Suprapubic skin (tissue), 4 donors: ENCODE data around the gene C1QTNF7. TPM values are rescaled to one million over a fixed set of nuclear protein-coding genes. Genes with fewer than 3 reads are reported as not detected.

Experiments used
- DNase-seq, 2 donors: peaks; one replicate each; pipeline ENCODE4 v3.0.0-alpha.2; 2019; ENCODE audit warnings: low spot score in 2 of 2
- H3K27ac ChIP-seq: fragments of 200-600 bp; sonication (generic); one replicate; pipeline ENCODE4 v1.5.1; 2019
- H3K27me3 ChIP-seq: fragments of 200-600 bp; sonication (generic); one replicate; pipeline ENCODE4 v1.5.1; 2019
- H3K36me3 ChIP-seq: fragments of 200-600 bp; sonication (generic); one replicate; pipeline ENCODE4 v1.5.1; 2019
- H3K4me1 ChIP-seq: fragments of 200-600 bp; sonication (generic); one replicate; pipeline ENCODE4 v1.5.1; 2019
- H3K4me3 ChIP-seq: fragments of 200-600 bp; sonication (generic); one replicate; pipeline ENCODE4 v1.5.1; 2019; ENCODE audit warnings: mild to moderate bottlenecking
- H3K9me3 ChIP-seq: fragments of 200-600 bp; sonication (generic); one replicate; pipeline ENCODE4 v1.5.1; 2019
- CTCF ChIP-seq, 2 donors: fragments of 200-600 bp in 1 of 2; fragments of 450-650 bp in 1 of 2; sonication (generic) in 1 of 2; IDR thresholded peaks; one replicate each; pipeline ENCODE4 v1.5.1; 2016 to 2019; ENCODE audit warnings: antibody characterized with exemption in 2 of 2, mild to moderate bottlenecking in 1 of 2, moderate library complexity in 1 of 2
- EP300 ChIP-seq: sonication (generic); formaldehyde crosslinking; IDR thresholded peaks from one replicate; pipeline ENCODE4 v1.6.1; 2017; ENCODE audit warnings: antibody characterized with exemption
- POLR2A ChIP-seq, 2 donors: fragments of 450-650 bp; IDR thresholded peaks; one replicate each; pipeline ENCODE4 v1.6.1; 2017; ENCODE audit warnings: antibody characterized with exemption in 2 of 2, mild to moderate bottlenecking in 2 of 2, moderate library complexity in 2 of 2
- POLR2AphosphoS5 ChIP-seq, 3 donors: sonication (generic); formaldehyde crosslinking; IDR thresholded peaks; one replicate each; pipeline ENCODE4 v1.6.1; 2017; ENCODE audit warnings: antibody characterized with exemption in 3 of 3
- WGBS: methylation state at CpG from one replicate; pipeline ENCODE4 v1.1.5; 2018; 5-methylcytosine and 5-hydroxymethylcytosine counted together
- total RNA-seq, 4 donors: library from RNA; depleted of rRNA; stranded (reverse); fragments of >200 nt; gene quantifications; one replicate each; pipeline ENCODE4 v1.1.0, GENCODE V29; 2016

C1QTNF7 gene
- total RNA-seq, 4 donors from 2014 or later = 0.80 to 6.5 (median 3.3) TPM

DNA sequence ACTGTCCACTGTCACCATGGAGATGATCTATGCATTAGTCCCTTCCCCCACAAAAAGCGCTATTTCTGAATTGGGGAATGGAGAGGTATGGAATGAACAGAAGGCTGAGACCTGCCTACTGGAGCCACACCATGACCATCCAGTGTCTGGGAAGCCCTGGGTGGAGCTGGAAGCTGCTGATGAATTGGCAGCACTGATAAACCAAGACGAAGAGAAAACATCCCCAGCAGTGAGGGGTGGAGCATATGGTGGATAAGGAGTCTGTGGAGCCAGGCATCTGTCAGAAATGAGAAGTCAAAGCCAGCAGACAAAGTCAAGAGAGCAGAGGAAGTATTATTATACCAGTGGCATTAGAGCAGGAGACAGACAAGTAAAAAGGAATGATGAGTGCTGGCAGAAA, 55.0 kb downstream of the C1QTNF7 start:
- DNase-seq = no peak
- Histone ChIP-seq H3K9me3 (peaks cover 3% of the 10 kb centered on the region), H3K27ac (no peak overlapping the region), H3K27me3 (no peaks in the 10 kb centered on the region), H3K36me3 (no peaks in the 10 kb centered on the region), H3K4me3 (no peak overlapping the region), H3K4me1 (peaks cover 18% of the 10 kb centered on the region)
- TF ChIP-seq POLR2AphosphoS5 (IDR thresholded peaks at IDR 0.05) = no peak
- no peak for TF ChIP-seq EP300
- no peak for TF ChIP-seq POLR2A (IDR thresholded peaks at IDR 0.05)
- TF ChIP-seq CTCF (IDR thresholded peaks at IDR 0.05) = no peak
- 54% methylated on average over 2 of the region's 2 CpGs for WGBS

DNA sequence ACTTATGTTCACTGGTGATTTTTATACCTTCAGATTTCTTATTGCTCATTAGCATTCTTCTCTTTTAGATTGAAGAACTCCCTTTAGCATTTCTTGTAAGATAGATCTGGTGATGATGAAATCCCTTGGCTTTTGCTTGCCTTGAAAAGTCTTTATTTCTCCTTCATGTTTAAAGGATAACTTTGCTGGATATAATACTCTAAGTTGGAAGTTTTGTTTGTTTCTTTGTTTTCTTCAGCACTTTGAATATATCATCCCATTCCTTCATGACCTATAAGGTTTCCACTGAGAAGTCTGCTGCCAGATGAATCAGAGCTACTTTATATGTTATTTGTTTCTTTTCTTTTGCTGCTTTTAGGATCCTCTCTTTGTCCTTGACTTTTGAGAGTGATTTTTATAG, 60.3 kb downstream of the C1QTNF7 start:
- Histone ChIP-seq H3K4me1 (peaks cover 3% of the 10 kb centered on the region), H3K27ac (no peak overlapping the region), H3K4me3 (no peak overlapping the region), H3K9me3 (peaks cover 11% of the 10 kb centered on the region), H3K27me3 (no peaks in the 10 kb centered on the region), H3K36me3 (no peaks in the 10 kb centered on the region)
- no peak for TF ChIP-seq EP300
- no peak for TF ChIP-seq CTCF (IDR thresholded peaks at IDR 0.05)
- no peak for TF ChIP-seq POLR2A (IDR thresholded peaks at IDR 0.05)
- TF ChIP-seq POLR2AphosphoS5 (IDR thresholded peaks at IDR 0.05) = no peak
- DNase-seq = no peak

DNA sequence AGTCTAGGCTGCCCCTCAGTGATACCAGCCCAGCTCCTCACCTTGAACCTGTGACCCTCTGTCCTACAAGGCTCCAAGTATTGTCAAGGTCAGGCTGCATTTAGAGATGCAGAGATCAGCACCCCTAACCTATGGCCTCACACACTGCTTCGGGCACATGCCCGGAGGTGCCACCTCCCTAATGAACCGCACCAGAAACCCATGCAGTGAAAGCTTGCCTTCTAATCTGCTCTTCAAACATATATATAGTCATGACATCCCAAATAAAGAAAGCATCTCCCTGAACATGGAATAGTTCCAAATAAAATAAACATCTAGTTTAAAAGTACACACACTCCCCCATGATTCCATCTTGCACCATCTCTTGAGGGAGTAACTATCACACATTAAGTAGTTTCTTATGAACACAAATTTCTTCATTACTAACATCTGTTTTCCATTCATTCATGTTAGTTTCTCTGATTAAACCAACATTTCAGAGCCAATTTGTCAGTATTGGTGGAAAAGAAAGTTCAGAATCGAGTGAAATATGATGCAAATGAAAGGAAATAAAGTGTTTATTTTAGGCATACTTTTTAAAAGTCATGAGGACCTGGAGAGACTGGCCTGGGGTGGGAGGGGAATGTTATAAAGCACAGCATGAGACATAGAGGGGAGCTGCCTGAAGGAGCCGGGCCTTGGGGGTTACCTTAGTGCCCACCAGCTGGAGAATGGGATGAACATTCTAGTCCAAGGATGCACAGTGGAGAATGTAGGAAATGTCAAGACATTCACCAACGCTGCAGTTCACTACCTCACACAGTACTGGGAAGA, 61.0 kb downstream of the C1QTNF7 start:
- Histone ChIP-seq H3K9me3 (peaks cover 11% of the 10 kb centered on the region), H3K4me1 (peaks cover 3% of the 10 kb centered on the region), H3K27me3 (no peaks in the 10 kb centered on the region), H3K27ac (peak overlapping the region; percentile 74), H3K36me3 (no peaks in the 10 kb centered on the region), H3K4me3 (no peak overlapping the region)
- 81% methylated on average over 6 of the region's 6 CpGs for WGBS
- DNase-seq = no peak
- TF ChIP-seq POLR2AphosphoS5 (IDR thresholded peaks at IDR 0.05) (no peak), EP300 (no peak), CTCF (IDR thresholded peaks at IDR 0.05) (no peak), POLR2A (IDR thresholded peaks at IDR 0.05) (no peak)

DNA sequence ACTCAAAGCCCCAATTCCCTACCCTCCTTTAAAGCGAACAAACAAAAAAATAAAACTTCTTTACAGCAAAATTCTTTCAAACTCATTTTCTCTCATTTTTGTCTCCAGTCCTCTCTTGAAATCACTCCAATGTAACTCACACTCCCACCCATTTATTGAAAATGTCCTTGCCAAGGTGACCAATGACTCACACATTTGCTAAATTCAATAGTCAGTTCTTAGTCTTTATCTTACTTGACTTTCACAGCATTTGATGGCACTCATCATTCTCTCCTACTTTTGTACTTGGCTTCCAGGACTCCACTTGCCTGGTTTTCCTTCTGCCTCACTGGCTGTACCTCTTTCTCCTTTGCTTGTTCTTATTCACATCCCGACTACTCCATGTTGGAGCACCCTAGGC, 61.7 kb downstream of the C1QTNF7 start:
- 88% methylated on average over 2 of the region's 2 CpGs for WGBS
- H3K27me3 ChIP-seq = no peaks in the 10 kb centered on the region
- no peaks in the 10 kb centered on the region for H3K36me3 ChIP-seq
- peaks cover 11% of the 10 kb centered on the region for H3K9me3 ChIP-seq
- DNase-seq = no peak
- peak overlapping the region; percentile 74 for H3K27ac ChIP-seq
- no peak overlapping the region for H3K4me3 ChIP-seq
- peaks cover 3% of the 10 kb centered on the region for H3K4me1 ChIP-seq
- TF ChIP-seq POLR2AphosphoS5 (IDR thresholded peaks at IDR 0.05) (no peak), EP300 (no peak), POLR2A (IDR thresholded peaks at IDR 0.05) (no peak), CTCF (IDR thresholded peaks at IDR 0.05) (no peak)

DNA sequence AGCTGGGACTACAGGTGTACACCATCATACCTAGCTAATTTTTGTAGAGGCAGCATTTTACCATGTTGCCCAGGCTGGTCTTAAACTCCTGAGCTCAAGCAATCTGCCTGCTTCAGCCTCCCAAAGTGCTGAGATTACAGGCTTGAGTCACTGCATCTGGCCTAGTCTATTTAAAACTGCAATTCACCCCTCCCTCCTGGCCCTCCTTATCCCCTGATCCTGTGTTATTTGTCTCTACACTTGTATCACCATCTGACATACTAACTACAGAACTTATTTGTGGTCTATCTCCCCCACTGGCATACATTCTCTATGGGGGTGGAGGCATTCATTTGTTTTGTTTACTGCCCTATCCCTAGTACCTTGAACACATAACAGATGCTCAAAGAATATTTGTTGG, 65.6 kb downstream of the C1QTNF7 start:
- no peak overlapping the region for H3K4me3 ChIP-seq
- H3K9me3 ChIP-seq = peaks cover 3% of the 10 kb centered on the region
- H3K27ac ChIP-seq = no peak overlapping the region
- TF ChIP-seq CTCF (IDR thresholded peaks at IDR 0.05) = no peak
- no peak for TF ChIP-seq EP300
- TF ChIP-seq POLR2A (IDR thresholded peaks at IDR 0.05) = no peak
- TF ChIP-seq POLR2AphosphoS5 (IDR thresholded peaks at IDR 0.05) = no peak
- peaks cover 9% of the 10 kb centered on the region for H3K4me1 ChIP-seq
- no peaks in the 10 kb centered on the region for H3K27me3 ChIP-seq
- DNase-seq = no peak
- H3K36me3 ChIP-seq = no peaks in the 10 kb centered on the region
